Osteoblast (primary cell): Measurements from ENCODE around the gene DNAJC11. TPM values are rescaled to one million over a fixed set of nuclear protein-coding genes. Genes with fewer than 3 reads are reported as not detected.
A peak's percentile ranks its signal among the peaks of the same experiment; 100 is the strongest.

Experiments used
- DNase-seq: peaks from one replicate; pipeline ENCODE4 v3.0.0; 2011; ENCODE audit warnings: low spot score, mixed read lengths; ENCODE audit not compliant: insufficient read length; ENCODE audit errors: missing footprints
- H2AFZ ChIP-seq: 2 replicates; pipeline ENCODE4 v1.6.0; 2011; ENCODE audit warnings: mild to moderate bottlenecking, low read length
- H3K27ac ChIP-seq: 2 replicates; pipeline ENCODE4 v1.5.1; 2011; ENCODE audit warnings: mild to moderate bottlenecking, low read depth, low read length, moderate library complexity
- H3K27me3 ChIP-seq: 2 replicates; pipeline ENCODE4 v1.6.0; 2012; ENCODE audit warnings: mild to moderate bottlenecking, control low read depth, inconsistent platforms, low read length, moderate library complexity; ENCODE audit not compliant: insufficient read depth
- H3K36me3 ChIP-seq: 2 replicates; pipeline ENCODE4 v1.5.1; 2011; ENCODE audit warnings: mild to moderate bottlenecking, low read length, control low read depth, moderate library complexity; ENCODE audit not compliant: insufficient read depth
- H3K4me1 ChIP-seq: 2 replicates; pipeline ENCODE4 v1.5.1; 2011; ENCODE audit warnings: mild to moderate bottlenecking, low read length, control low read depth, moderate library complexity; ENCODE audit not compliant: insufficient read depth
- H3K4me2 ChIP-seq: 2 replicates; pipeline ENCODE4 v1.6.0; 2011; ENCODE audit warnings: mild to moderate bottlenecking, low read length; ENCODE audit not compliant: insufficient read depth
- H3K4me3 ChIP-seq: fragments of 200-600 bp; sonication (generic); 3 replicates; pipeline ENCODE4 v1.5.1; 2012; ENCODE audit warnings: mild to moderate bottlenecking, low read length, inconsistent platforms; ENCODE audit not compliant: insufficient read depth
- H3K79me2 ChIP-seq: 2 replicates; pipeline ENCODE4 v1.6.0; 2012; ENCODE audit warnings: mild to moderate bottlenecking, low read length, control low read depth, inconsistent platforms; ENCODE audit not compliant: insufficient read depth
- H3K9me3 ChIP-seq: 2 replicates; pipeline ENCODE4 v1.5.1; 2011; ENCODE audit warnings: low read depth, low read length, control low read depth
- H4K20me1 ChIP-seq: 2 replicates; pipeline ENCODE4 v1.6.0; 2012; ENCODE audit warnings: mild to moderate bottlenecking, low read length, control low read depth; ENCODE audit not compliant: insufficient read depth
- CTCF ChIP-seq: IDR thresholded peaks from 2 replicates; pipeline ENCODE4 v1.5.1; 2011; ENCODE audit warnings: mild to moderate bottlenecking, low read depth, low read length, moderate library complexity; ENCODE audit errors: extremely low read depth
- total RNA-seq: library from RNA; depleted of rRNA; stranded (reverse); fragments of >200 nt; gene quantifications from 2 replicates; pipeline ENCODE4 v1.2.3, GENCODE V29; 2012

DNAJC11 gene
- total RNA-seq, 1 donor, result 26.8 TPM

GRCh38 chr1:6631058-6631457, 70.6 kb downstream of the DNAJC11 start:
- Histone ChIP-seq H4K20me1 (peaks cover 10% of the 10 kb centered on the region), H3K79me2 (peaks cover 36% of the 10 kb centered on the region), H3K4me1 (peaks cover 3% of the 10 kb centered on the region), H3K4me3 (no peak overlapping the region), H3K36me3 (peaks cover 65% of the 10 kb centered on the region), H3K9me3 (no peaks in the 10 kb centered on the region), H3K27me3 (no peaks in the 10 kb centered on the region), H3K4me2 (no peak overlapping the region), H3K27ac (no peak overlapping the region), H2AFZ (no peak overlapping the region)
- no peak for TF ChIP-seq CTCF
- no peak for DNase-seq

- TF ChIP-seq CTCF, result no peak
- DNase-seq, result peak; percentile 52
- peaks cover 10% of the 10 kb centered on the region for H4K20me1 ChIP-seq
- peaks cover 45% of the 10 kb centered on the region for H3K79me2 ChIP-seq
- H3K9me3 ChIP-seq, result no peaks in the 10 kb centered on the region
- no peak overlapping the region for H3K27ac ChIP-seq
- H3K4me2 ChIP-seq, result no peak overlapping the region
- no peak overlapping the region for H2AFZ ChIP-seq
- H3K36me3 ChIP-seq, result peaks cover 55% of the 10 kb centered on the region
- H3K4me1 ChIP-seq, result peaks cover 7% of the 10 kb centered on the region
- H3K27me3 ChIP-seq, result no peaks in the 10 kb centered on the region
- H3K4me3 ChIP-seq, result no peak overlapping the region
These were observed 71.6 kb downstream of the DNAJC11 start for GRCh38 chr1:6630027-6630426.

GRCh38 chr1:6628971-6629479, 72.6 kb downstream of the DNAJC11 start:
- no peak for TF ChIP-seq CTCF
- peaks cover 12% of the 10 kb centered on the region for H4K20me1 ChIP-seq
- H3K9me3 ChIP-seq, result no peaks in the 10 kb centered on the region
- no peaks in the 10 kb centered on the region for H3K27me3 ChIP-seq
- DNase-seq, result peak; percentile 69
- peaks cover 49% of the 10 kb centered on the region for H3K36me3 ChIP-seq
- peaks cover 46% of the 10 kb centered on the region for H3K79me2 ChIP-seq
- no peak overlapping the region for H3K4me2 ChIP-seq
- H3K4me1 ChIP-seq, result peaks cover 9% of the 10 kb centered on the region
- no peak overlapping the region for H3K27ac ChIP-seq
- no peak overlapping the region for H3K4me3 ChIP-seq
- H2AFZ ChIP-seq, result no peak overlapping the region

GRCh38 chr1:6627841-6628545, 73.6 kb downstream of the DNAJC11 start:
- peak; percentile 87 for DNase-seq
- Histone ChIP-seq H3K9me3 (no peaks in the 10 kb centered on the region), H3K4me3 (no peak overlapping the region), H3K4me2 (no peak overlapping the region), H3K36me3 (peaks cover 52% of the 10 kb centered on the region), H3K79me2 (peaks cover 55% of the 10 kb centered on the region), H4K20me1 (peaks cover 22% of the 10 kb centered on the region), H3K27me3 (no peaks in the 10 kb centered on the region), H3K4me1 (peaks cover 9% of the 10 kb centered on the region), H2AFZ (no peak overlapping the region), H3K27ac (no peak overlapping the region)
- TF ChIP-seq CTCF, result no peak
